Measurements from ENCODE around the gene CMYA5.
"Not testable (repeated sequence)": the region's sequence is repeated elsewhere in the genome, so short reads cannot be mapped to it uniquely, and the experiment has no call there.

GRCh38 chr5:79784741-79785140 is 95.1 kb downstream of the CMYA5 start:
- not testable (repeated sequence) for TF ChIP-seq SPI1 (IDR thresholded peaks at IDR 0.05; ENCODE audit: borderline replicate concordance, low read depth, low read length); ELF4 (CRISPR knock-in tag; IDR thresholded peaks at IDR 0.05); RHOXF2B (CRISPR knock-in tag; conservative IDR thresholded peaks at IDR 0.05); MCM5 (IDR thresholded peaks at IDR 0.05; ENCODE audit: low read depth); ZKSCAN8 (CRISPR knock-in tag; IDR thresholded peaks at IDR 0.05); IRF2 (CRISPR knock-in tag; IDR thresholded peaks at IDR 0.05); DPF2 (IDR thresholded peaks at IDR 0.05)
- TF ChIP-seq, protein P1, sequence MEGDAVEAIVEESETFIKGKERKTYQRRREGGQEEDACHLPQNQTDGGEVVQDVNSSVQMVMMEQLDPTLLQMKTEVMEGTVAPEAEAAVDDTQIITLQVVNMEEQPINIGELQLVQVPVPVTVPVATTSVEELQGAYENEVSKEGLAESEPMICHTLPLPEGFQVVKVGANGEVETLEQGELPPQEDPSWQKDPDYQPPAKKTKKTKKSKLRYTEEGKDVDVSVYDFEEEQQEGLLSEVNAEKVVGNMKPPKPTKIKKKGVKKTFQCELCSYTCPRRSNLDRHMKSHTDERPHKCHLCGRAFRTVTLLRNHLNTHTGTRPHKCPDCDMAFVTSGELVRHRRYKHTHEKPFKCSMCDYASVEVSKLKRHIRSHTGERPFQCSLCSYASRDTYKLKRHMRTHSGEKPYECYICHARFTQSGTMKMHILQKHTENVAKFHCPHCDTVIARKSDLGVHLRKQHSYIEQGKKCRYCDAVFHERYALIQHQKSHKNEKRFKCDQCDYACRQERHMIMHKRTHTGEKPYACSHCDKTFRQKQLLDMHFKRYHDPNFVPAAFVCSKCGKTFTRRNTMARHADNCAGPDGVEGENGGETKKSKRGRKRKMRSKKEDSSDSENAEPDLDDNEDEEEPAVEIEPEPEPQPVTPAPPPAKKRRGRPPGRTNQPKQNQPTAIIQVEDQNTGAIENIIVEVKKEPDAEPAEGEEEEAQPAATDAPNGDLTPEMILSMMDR (IDR thresholded peaks at IDR 0.05 in 2 of 3, conservative IDR thresholded peaks at IDR 0.05 in 1 of 3; ENCODE audit: insufficient read depth in 2 of 3, low read depth in 1 of 3, low read length in 3 of 3), result not testable (repeated sequence)

Data from K562 (cell line).